GM23248 (cell line): ENCODE results near the gene SEC14L1. TPM values are rescaled to one million over a fixed set of nuclear protein-coding genes. Genes with fewer than 3 reads are reported as not detected.
"Not testable (repeated sequence)": the region's sequence is repeated elsewhere in the genome, so short reads cannot be mapped to it uniquely, and the experiment has no call there.

Source experiments
- DNase-seq: peaks from one replicate; pipeline ENCODE4 v3.0.0-alpha.2; 2015
- H2AFZ ChIP-seq: fragments of 200-600 bp; sonication (generic); 2 replicates; pipeline ENCODE4 v1.6.1; 2016; ENCODE audit warnings: antibody characterized with exemption
- H3F3A ChIP-seq: fragments of 200-600 bp; sonication (generic); 2 replicates; pipeline ENCODE4 v1.6.1; 2016; ENCODE audit warnings: mild to moderate bottlenecking, antibody characterized with exemption, mixed run types; ENCODE audit not compliant: insufficient read depth
- H3K27ac ChIP-seq: fragments of 200-600 bp; sonication (generic); 2 replicates; pipeline ENCODE4 v1.5.1; 2016; ENCODE audit warnings: mild to moderate bottlenecking
- H3K27me3 ChIP-seq: fragments of 200-600 bp; sonication (generic); replicated peaks from 2 replicates; pipeline ENCODE4 v1.6.1; 2016; ENCODE audit warnings: mild to moderate bottlenecking; ENCODE audit not compliant: insufficient read depth
- H3K36me3 ChIP-seq: fragments of 200-600 bp; sonication (generic); 2 replicates; pipeline ENCODE4 v1.6.1; 2016; ENCODE audit warnings: low read depth, mild to moderate bottlenecking
- H3K4me1 ChIP-seq: fragments of 200-600 bp; sonication (generic); 2 replicates; pipeline ENCODE4 v1.6.1; 2016; ENCODE audit warnings: mild to moderate bottlenecking; ENCODE audit not compliant: insufficient read depth
- H3K4me2 ChIP-seq: fragments of 200-600 bp; sonication (generic); one replicate; pipeline ENCODE4 v1.6.1; 2016; ENCODE audit warnings: mild to moderate bottlenecking; ENCODE audit not compliant: unreplicated experiment
- H3K4me3 ChIP-seq: fragments of 200-600 bp; sonication (generic); 2 replicates; pipeline ENCODE4 v1.5.1; 2016; ENCODE audit warnings: mild to moderate bottlenecking
- H3K79me2 ChIP-seq: fragments of 200-600 bp; sonication (generic); 2 replicates; pipeline ENCODE4 v1.6.1; 2016; ENCODE audit warnings: mild to moderate bottlenecking; ENCODE audit not compliant: insufficient read depth
- H3K9ac ChIP-seq: fragments of 200-600 bp; sonication (generic); 2 replicates; pipeline ENCODE4 v1.6.1; 2016; ENCODE audit warnings: mild to moderate bottlenecking
- H3K9me2 ChIP-seq: fragments of 200-600 bp; sonication (generic); 2 replicates; pipeline ENCODE4 v1.6.1; 2016; ENCODE audit warnings: mixed run types, mild to moderate bottlenecking, moderate library complexity; ENCODE audit not compliant: insufficient read depth
- H3K9me3 ChIP-seq: fragments of 200-600 bp; sonication (generic); one replicate; pipeline ENCODE4 v1.6.1; 2017; ENCODE audit warnings: low read depth
- H4K20me1 ChIP-seq: fragments of 200-600 bp; sonication (generic); 2 replicates; pipeline ENCODE4 v1.6.0; 2016; ENCODE audit not compliant: insufficient read depth
- EZH2 ChIP-seq: fragments of 200-600 bp; sonication (generic); IDR thresholded peaks from 2 replicates; pipeline ENCODE4 v1.6.1; 2018; ENCODE audit warnings: antibody characterized with exemption, mild to moderate bottlenecking; ENCODE audit not compliant: insufficient read depth, poor library complexity, severe bottlenecking
- EZH2phosphoT487 ChIP-seq: fragments of 200-600 bp; sonication (generic); IDR thresholded peaks from 2 replicates; pipeline ENCODE4 v1.6.1; 2018; ENCODE audit warnings: antibody characterized with exemption, moderate library complexity, mild to moderate bottlenecking, low read depth; ENCODE audit not compliant: insufficient read depth
- WGBS, 2 experiments: methylation state at CpG; one replicate each; pipeline ENCODE4 v1.1.6; 2015 to 2017; ENCODE audit warnings: low lambda C conversion rate in 2 of 2, low coverage in 1 of 2; ENCODE audit errors: missing lambda C conversion rate in 2 of 2; 5-methylcytosine and 5-hydroxymethylcytosine counted together
- in situ Hi-C: fragments of 300-500 bp; cut with MboI; formaldehyde crosslinking; loops from 2 replicates; pipeline ENCODE4 v1.15.0; 2020
- polyA plus RNA-seq: library from polyadenylated mRNA; unstranded; fragments of >200 nt; fragmentation: Nextera tagmentation; extraction: Ambion mirVana; gene quantifications from 2 replicates; pipeline ENCODE4 v1.2.1, GENCODE V29; 2016
- total RNA-seq: library from RNA; depleted of rRNA; stranded (reverse); fragments of >200 nt; shearing (Covaris generic); gene quantifications from 2 replicates; pipeline ENCODE4 v1.2.3, GENCODE V29; 2014

SEC14L1 gene
- total and polyA plus RNA-seq, 2 experiments from 2014 or later = 24.4 to 26.8 TPM

DNA sequence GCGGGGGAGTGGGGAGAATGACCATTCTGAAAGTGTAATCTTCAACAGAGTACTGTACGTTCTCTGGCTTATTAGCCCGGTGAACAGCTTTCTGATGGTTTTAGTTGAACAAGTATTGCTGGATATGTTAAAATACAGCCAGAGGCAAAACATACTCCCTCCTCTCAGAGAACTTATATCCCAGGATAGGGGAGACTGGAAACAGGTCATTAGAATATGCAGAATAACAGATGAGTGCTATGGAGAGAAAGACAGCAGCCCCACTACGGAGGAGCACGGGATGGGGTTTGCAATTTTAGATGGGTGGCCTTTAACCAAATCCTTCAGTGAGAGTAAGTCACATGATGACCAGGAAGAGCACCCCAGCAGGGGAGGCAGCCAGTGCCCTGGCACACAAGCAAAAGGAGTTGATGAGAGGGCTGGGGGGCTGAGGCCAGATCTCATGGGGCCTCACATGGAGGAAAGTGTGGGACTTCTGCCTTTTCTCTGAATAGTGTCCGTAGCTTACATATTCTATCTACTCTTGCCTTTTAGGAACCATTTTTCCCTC, 43.1 kb upstream of the SEC14L1 start:
- Histone ChIP-seq H3K4me1 (peaks cover 24% of the 10 kb centered on the region), H3K9me3 (no peaks in the 10 kb centered on the region), H3K27ac (no peak overlapping the region), H3K4me2 (no peak overlapping the region), H2AFZ (no peak overlapping the region), H3K27me3 (no peaks in the 10 kb centered on the region), H3K36me3 (peaks cover 18% of the 10 kb centered on the region; the same call in 1 of the 2 replicates), H3F3A (peaks cover 19% of the 10 kb centered on the region), H4K20me1 (no peaks in the 10 kb centered on the region), H3K4me3 (no peak overlapping the region), H3K9me2 (no peaks in the 10 kb centered on the region), H3K79me2 (no peaks in the 10 kb centered on the region), H3K9ac (no peak overlapping the region)
- TF ChIP-seq EZH2phosphoT487 (no peak), EZH2 (no peak)
- 73 to 74% methylated on average over 6 of the region's 6 CpGs for WGBS, 2 experiments
- DNase-seq = no peak
- in situ Hi-C loops = loop anchor here (10.0 kb wide), 2 partner anchors 97 to 127 kb away; no protein-coding TSS in a partner anchor

DNA sequence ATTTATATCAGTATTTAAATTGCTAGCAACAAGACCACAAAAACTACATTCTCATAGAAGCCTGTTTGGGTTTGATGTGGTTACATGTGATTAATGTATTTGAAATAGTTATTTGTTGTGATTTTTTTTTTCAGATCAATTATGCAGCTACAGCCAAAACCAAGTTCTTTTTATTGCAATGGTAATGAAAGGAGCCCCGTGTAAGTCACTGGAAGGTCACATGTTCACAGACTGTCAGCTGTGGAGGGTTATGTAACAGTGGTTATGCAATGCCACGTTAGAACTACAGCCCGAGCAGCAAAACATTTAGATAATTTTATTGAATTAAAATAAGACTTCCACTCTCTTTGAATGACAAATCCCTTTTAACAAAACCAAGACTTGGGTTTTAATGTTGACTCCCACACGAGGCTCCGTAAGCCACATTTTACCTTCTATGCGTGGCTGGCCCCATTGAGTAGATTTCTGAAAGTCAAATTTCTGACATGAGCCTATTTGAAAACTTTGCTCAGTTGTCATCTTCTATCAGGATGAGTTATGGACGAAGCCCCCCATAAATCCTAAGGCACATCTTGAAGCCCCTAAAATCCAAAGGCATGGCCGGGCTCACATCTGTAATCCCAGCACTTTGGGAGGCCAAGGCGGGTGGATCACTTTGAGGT, 41.8 kb upstream of the SEC14L1 start:
- H3K4me2 ChIP-seq = peak overlapping the region; percentile 6

DNA sequence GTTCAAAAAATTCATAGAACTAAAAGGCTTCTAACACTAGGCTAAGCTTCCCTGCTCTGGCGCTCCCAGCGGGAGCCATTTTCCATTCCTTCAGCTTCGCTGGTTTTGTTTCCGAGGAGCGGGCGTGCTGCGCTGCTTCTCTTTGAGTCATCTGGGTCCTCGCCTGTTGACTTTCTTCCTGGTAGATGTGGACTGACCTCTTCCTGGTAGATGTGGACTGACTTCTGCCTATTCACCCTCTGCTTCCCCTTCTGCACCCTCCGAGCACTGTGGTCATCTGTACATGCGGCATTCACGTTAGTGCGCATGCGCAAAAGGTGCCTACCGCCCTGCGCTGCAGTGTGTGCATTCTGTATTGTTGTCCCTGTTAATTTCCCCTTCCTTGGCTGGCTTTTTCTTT, 40.8 kb upstream of the SEC14L1 start:
- Histone ChIP-seq H2AFZ (no peak overlapping the region), H4K20me1 (no peaks in the 10 kb centered on the region), H3K9me3 (no peaks in the 10 kb centered on the region), H3K9ac (no peak overlapping the region), H3K27ac (no peak overlapping the region), H3K4me1 (peaks cover 24% of the 10 kb centered on the region), H3F3A (peaks cover 19% of the 10 kb centered on the region), H3K4me2 (no peak overlapping the region), H3K9me2 (no peaks in the 10 kb centered on the region), H3K27me3 (no peaks in the 10 kb centered on the region), H3K79me2 (no peaks in the 10 kb centered on the region), H3K4me3 (no peak overlapping the region), H3K36me3 (0 out of 2 replicates have a peak, but pooled peaks cover 3% of the 10 kb centered on the region)
- TF ChIP-seq EZH2 = no peak
- in situ Hi-C loops = loop anchor here (10.0 kb wide), 2 partner anchors 95 to 125 kb away; no protein-coding TSS in a partner anchor
- no peak for DNase-seq
- 98 to 99% methylated on average over 15 of the region's 15 CpGs for WGBS, 2 experiments

More for the DNA sequence above, 41.8 kb upstream of the SEC14L1 start:
- Histone ChIP-seq H3K4me1 (peaks cover 24% of the 10 kb centered on the region), H3K9ac (peak overlapping the region; percentile 15; the same call in 1 of the 2 replicates), H3F3A (peaks cover 19% of the 10 kb centered on the region), H3K27ac (peak overlapping the region; percentile 50), H3K36me3 (peaks cover 6% of the 10 kb centered on the region; the same call in 1 of the 2 replicates), H3K79me2 (no peaks in the 10 kb centered on the region), H3K9me3 (no peaks in the 10 kb centered on the region), H3K4me3 (no peak overlapping the region), H3K27me3 (no peaks in the 10 kb centered on the region), H3K9me2 (no peaks in the 10 kb centered on the region), H2AFZ (no peak overlapping the region), H4K20me1 (no peaks in the 10 kb centered on the region)
- DNase-seq = peak; percentile 86
- in situ Hi-C loops = loop anchor here (10.0 kb wide), 2 partner anchors 96 to 126 kb away; no protein-coding TSS in a partner anchor
- 25 to 32% methylated on average over 9 of the region's 9 CpGs for WGBS, 2 experiments
- TF ChIP-seq EZH2phosphoT487 (no peak), EZH2 (no peak)

DNA sequence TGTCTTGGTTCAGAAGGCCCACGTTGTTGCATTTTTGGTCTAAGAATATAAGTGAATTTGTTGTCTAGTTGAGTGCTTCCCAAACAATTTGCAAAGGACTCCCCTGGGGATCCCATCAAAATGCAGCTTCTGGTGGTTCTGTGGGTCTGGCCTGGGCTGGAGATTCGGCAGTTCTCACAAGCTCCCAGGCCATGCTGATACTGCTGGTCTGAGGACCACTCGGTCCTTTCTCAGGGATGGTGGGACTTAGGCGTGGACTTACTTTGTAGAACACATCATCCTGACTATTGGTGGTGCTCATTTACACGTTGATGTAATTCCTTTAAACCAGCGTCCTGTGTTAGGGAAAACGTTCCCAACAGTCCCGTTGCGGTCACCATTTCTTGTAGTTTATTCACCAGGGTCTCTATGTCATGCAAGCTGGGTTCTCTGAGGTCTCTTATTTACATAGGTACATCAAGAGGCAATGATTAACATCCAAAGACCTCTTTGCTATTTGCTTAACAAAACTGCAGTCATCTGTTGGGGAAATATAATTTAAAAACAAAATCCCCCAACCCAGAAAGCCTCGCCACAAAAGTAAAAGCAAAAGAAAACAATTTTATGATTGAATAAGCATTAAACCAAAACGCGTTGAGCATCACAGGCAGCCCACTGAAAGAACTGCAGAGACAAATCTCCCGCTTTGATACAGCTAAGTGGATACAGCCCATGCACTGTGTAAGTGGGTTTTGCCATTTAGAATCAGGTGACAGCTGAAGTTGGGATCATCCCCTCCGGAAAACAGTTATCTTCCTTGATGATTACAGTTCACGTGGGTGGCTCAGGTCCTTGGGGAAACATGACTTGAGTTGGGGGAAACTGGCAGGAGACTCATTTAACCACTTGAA, 39.0 kb upstream of the SEC14L1 start:
- H3K4me2 ChIP-seq = no peak overlapping the region
- H3K9me3 ChIP-seq = no peaks in the 10 kb centered on the region
- no peaks in the 10 kb centered on the region for H3K79me2 ChIP-seq
- no peaks in the 10 kb centered on the region for H3K27me3 ChIP-seq
- peaks cover 14% of the 10 kb centered on the region for H3K4me1 ChIP-seq
- no peak for DNase-seq
- in situ Hi-C loops = no loop called here
- H3K27ac ChIP-seq = no peak overlapping the region
- no peaks in the 10 kb centered on the region for H3K9me2 ChIP-seq
- H3K36me3 ChIP-seq = no peaks in the 10 kb centered on the region
- no peak overlapping the region for H2AFZ ChIP-seq
- H4K20me1 ChIP-seq = no peaks in the 10 kb centered on the region
- H3F3A ChIP-seq = peaks cover 8% of the 10 kb centered on the region
- H3K9ac ChIP-seq = no peak overlapping the region
- WGBS, 2 experiments = 90 to 93% methylated on average over 15 of the region's 15 CpGs
- no peak overlapping the region for H3K4me3 ChIP-seq
- TF ChIP-seq EZH2 (no peak), EZH2phosphoT487 (no peak)

DNA sequence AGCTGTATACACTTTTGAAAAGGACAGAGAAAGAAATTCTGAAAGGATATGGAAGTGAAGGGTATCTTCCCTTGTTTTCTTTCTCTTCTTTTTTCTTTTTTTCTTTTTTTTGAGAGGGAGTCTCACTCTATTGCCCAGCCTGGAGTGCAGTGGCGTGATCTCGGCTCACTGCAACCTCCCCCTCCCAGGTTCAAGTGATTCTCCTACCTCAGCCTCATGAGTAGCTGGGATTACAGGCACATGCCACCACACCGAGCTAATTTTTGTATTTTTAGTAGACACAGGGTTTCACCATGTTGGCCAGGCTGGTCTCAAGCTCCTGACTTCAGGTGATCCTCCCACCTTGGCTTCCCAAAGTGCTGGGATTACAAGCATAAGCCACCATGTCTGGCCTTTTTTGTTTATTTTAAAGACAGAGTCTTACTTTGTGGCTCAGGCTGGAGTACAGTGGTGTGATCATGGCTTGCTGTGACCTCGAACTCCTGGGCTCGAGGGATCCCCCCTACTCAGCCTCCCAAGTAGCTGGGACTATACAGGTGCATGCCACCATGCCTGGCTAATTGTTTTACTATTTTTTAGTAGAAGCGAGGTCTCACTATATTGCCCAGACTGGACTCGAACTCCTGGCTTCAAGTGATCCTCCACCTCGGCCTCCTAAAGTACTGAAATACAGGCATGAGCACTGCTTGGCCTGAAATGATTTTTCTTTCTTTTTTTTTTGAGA, 38.2 kb upstream of the SEC14L1 start:
- DNase-seq, H3K27ac ChIP-seq, H4K20me1 ChIP-seq, H3K4me2 ChIP-seq, H3K4me3 ChIP-seq, H3K9me3 ChIP-seq, in situ Hi-C loops, H3F3A ChIP-seq, H3K9me2 ChIP-seq, H3K79me2 ChIP-seq, H3K9ac ChIP-seq, H3K27me3 ChIP-seq, H2AFZ ChIP-seq, H3K36me3 ChIP-seq: not testable (repeated sequence)
- peaks cover 10% of the 10 kb centered on the region for H3K4me1 ChIP-seq
- 95 to 97% methylated on average over 8 of the region's 8 CpGs for WGBS, 2 experiments
